HG02938 (cell line): ENCODE results near the gene RIN3.
"Not testable (repeated sequence)": the region's sequence is repeated elsewhere in the genome, so short reads cannot be mapped to it uniquely, and the experiment has no call there.

ENCODE experiments used
- ATAC-seq: cut with Tn5 transposase; IDR thresholded peaks from one replicate; pipeline ENCODE4 v1.9.1; 2021; ENCODE audit warnings: mild to moderate bottlenecking, moderate library complexity; ENCODE audit not compliant: unreplicated experiment

RIN3 gene

GRCh38 chr14:92525322-92526095, 11.9 kb downstream of the RIN3 start:
- ATAC-seq, result no peak

DNA sequence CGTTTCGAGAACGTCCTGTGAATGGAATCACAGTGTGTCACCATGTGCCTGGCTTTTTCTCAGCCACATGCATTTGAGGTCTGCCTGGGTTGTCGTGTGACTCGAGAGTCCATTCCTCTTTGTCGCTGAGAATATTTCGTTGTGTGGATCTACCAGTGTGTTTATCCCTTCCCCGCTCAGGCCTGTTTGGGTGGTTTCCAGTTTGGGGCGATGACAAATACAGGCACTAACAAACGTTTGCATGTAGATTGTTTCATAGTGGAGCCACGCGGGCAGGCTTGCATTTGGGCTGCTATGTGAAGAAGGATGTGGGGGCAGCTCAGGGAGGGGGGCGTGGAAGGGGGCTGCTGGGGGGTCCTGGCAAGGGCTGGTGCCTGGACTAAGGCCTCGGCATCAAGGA, 14.1 kb downstream of the RIN3 start:
- no peak for ATAC-seq

DNA sequence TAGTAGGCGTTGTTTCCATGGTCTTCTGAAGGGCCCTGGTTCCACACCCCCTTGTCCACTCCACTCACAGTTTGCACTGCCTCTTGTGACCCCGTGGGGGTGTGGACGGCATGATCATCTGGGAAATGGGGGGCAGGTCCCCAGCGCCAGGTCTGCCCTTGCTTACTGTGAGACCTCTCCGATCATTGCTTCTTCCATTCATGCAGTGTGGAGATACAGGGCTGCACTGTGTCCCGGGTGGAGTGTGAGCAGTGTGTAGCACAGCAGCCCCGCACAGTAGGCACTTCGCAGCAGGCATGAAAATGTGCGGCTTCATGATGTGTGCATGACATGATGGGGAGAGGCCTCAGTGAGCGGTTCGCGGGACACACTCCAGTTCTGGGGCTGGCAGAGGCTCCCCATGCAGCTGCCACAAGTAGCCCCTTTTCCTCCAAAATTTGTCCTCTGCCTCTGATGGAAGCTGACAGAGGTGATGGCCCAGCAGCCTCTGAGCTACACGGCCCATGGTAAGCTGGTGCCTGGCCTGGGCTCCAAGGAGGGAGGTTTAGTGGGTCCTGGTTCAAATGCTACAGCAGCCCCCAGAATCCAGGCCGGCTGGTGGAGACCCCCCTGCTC, 15.0 kb downstream of the RIN3 start:
- no peak for ATAC-seq

DNA sequence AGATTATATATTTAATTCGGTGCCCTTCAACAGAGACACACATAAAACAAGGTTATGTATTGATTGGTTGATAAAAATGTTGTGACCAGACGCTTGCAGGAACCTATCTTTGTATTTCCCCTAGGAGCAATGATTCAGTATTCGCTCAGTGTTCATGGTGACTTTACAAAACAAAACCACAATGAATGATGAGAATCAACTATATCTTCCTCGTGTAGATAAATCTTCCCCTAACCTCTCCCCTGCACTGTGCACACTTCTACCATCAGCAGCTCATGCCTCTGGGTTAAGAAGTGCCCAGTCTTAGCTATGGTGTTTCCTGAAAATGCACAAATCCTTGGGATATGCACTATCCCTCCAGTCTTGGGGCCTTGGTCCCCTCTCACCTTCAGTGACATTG, 16.3 kb downstream of the RIN3 start:
- no peak for ATAC-seq

DNA sequence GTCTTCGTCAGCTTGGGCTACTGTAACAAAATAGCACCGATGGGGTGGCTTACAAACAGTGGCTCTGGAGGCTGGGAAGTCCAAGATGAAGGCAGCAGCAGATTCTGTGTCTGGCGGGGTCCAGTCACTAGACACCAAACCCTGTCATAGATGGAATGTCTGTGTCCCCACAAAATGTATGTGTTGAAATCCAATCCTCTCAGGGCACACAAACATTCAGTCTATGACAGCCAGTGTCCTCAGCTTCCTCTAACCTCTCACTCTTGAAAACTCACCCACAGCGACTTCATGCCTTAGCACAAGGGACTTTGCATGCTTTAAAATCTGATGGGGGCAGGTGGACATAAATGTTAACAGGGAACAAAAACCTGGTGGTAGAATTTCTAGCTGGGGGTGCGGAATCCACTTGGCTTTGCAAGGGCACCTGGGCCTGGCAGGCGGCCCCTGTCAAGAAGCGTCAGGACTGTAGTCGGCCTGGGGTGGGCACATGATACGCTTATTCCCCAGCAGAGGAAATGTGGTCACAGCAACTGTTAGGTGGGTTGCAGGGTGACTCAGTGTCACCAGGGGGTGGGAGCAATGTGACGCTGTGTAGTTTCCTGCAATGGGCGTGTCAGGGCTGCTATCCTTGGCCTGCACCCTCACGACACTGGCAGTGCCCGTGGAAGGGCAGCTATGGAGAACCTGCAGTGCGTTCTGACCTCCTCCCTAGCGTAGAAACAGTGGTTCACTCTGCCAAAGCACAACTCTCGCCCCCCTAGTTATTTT, 17.7 kb downstream of the RIN3 start:
- no peak for ATAC-seq

GRCh38 chr14:92532490-92533163, 19.0 kb downstream of the RIN3 start:
- ATAC-seq, result no peak

- ATAC-seq, result no peak
These were observed 21.5 kb downstream of the RIN3 start for GRCh38 chr14:92534932-92535643.

DNA sequence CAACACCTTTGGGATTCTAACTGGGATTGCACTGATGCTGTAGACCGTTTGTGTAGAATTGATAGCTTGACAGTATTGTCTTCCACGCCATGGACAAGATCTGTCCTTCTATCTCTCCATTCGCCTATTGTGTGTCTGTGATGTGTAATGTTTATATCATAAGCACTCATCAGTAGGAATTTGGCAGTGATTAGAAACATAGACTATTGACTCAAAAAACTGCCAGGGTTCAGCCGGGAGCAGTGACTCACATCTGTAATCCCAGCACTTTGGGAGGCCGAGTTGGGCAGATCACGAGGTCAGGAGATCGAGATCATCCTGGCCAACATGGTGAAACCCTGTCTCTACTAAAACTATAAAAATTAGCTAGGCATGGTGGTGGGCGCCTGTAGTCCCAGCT, 22.6 kb downstream of the RIN3 start:
- not testable (repeated sequence) for ATAC-seq

GRCh38 chr14:92538412-92538985, 24.9 kb downstream of the RIN3 start:
- ATAC-seq, result peak; percentile 90

DNA sequence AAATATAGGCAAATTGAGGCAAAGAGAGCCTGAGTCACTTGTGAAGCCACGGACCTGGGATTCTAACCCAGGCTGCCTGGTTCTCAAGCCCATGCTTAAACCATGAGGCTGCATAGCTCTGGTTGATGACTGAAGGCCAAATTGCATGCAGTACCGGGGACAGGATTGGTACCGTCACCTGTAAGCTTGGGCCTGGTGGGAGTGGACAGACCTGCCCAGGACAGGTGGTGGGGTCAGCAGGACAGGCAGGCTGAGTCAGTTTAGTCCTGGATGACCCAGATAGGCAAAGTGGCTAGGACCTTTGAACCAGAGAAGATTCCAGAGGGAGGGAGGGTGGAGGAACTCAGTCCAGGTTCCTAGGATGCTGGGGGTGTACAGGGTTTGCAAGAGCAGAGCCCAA, 25.8 kb downstream of the RIN3 start:
- no peak for ATAC-seq

GRCh38 chr14:92539875-92540274, 26.3 kb downstream of the RIN3 start:
- ATAC-seq, result no peak

DNA sequence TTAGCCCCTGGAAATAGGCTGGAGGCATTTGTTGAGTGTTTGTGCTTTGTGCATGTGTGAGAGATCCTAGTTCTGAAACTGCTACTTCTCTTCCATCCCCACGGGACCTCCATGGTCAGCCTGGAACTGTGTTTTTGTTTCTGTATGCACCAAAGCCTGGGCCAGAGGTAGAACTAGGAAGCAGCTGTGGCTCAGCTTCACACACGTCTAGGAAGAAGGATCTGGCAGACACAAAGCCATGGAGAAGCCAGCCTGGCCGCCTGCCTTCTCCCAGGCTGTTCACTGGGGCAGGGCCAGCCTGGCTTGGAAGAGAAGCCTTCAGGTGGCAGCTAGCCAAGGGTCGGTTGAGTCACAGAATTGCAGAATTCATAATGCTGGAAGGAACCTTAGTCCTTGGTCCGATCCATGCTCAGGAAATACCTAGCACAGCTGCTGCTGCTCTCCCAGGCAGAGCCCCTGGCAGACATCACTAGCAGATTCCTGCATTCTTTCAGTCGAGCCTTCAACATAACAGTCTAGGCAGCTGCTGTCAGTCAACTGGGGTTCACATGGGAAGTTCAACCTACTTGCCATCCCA, 27.0 kb downstream of the RIN3 start:
- ATAC-seq, result no peak

GRCh38 chr14:92542766-92543554, 29.4 kb downstream of the RIN3 start:
- no peak for ATAC-seq

DNA sequence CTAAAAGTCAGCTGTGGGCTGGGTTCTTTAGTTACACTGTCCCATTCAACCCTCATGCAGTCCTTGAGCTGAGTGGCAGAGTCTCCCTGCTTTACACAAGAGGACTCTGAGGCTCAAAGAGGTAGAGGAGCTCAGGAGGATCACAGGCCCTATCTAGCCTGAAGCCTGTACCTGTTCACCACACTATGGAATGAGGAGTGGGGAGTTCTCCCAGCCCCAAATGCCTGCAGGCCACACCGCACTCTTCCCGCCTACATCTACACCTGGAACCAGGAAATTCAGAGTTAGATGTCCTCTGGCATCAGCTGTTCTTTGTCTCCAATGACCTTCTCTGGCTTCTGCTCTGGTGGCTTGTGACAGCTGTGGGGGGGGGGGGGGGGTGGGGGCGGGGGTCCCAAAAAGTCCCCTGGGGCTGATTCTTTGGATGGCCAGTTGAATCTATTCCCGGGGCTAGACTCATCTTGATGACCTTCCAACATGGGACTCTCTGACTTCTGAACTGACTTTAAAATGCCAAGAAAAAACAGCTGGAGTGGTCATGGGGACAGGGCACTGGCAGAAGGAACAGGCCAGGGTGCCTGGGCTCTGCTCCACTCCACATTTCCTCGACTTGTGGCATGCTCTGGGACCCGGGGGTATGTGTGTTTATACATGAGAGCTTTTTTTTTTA, 30.6 kb downstream of the RIN3 start:
- no peak for ATAC-seq

GRCh38 chr14:92546347-92547053, 32.9 kb downstream of the RIN3 start:
- ATAC-seq, result no peak

GRCh38 chr14:92549105-92549858, 35.7 kb downstream of the RIN3 start:
- no peak for ATAC-seq

GRCh38 chr14:92549859-92550230, 36.3 kb downstream of the RIN3 start:
- ATAC-seq, result no peak
